ENCODE data around the gene GNB1L.

The GNB1L gene

GRCh38 chr22:19802001-19802893 lies 52.4 kb downstream of the GNB1L start:
- H3K9me3 ChIP-seq (ENCODE audit: insufficient read depth, low read length), result no peaks in the 10 kb centered on the region
- H2AFZ ChIP-seq (ENCODE audit: low read depth, low read length), result no peak overlapping the region
- no peaks in the 10 kb centered on the region for H3K4me1 ChIP-seq (ENCODE audit: low read length)
- no peaks in the 10 kb centered on the region for H4K20me1 ChIP-seq (ENCODE audit: insufficient read depth, low read length)
- no peaks in the 10 kb centered on the region for H3K27me3 ChIP-seq (ENCODE audit: low read depth, low read length)
- no peaks in the 10 kb centered on the region for H3K36me3 ChIP-seq (replicated peaks; ENCODE audit: low read depth, low read length)
- no peak overlapping the region for H3K4me3 ChIP-seq (ENCODE audit: low read length)
- no peak overlapping the region for H3K4me2 ChIP-seq (ENCODE audit: low read length)
- TF ChIP-seq, protein P1, sequence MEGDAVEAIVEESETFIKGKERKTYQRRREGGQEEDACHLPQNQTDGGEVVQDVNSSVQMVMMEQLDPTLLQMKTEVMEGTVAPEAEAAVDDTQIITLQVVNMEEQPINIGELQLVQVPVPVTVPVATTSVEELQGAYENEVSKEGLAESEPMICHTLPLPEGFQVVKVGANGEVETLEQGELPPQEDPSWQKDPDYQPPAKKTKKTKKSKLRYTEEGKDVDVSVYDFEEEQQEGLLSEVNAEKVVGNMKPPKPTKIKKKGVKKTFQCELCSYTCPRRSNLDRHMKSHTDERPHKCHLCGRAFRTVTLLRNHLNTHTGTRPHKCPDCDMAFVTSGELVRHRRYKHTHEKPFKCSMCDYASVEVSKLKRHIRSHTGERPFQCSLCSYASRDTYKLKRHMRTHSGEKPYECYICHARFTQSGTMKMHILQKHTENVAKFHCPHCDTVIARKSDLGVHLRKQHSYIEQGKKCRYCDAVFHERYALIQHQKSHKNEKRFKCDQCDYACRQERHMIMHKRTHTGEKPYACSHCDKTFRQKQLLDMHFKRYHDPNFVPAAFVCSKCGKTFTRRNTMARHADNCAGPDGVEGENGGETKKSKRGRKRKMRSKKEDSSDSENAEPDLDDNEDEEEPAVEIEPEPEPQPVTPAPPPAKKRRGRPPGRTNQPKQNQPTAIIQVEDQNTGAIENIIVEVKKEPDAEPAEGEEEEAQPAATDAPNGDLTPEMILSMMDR (IDR thresholded peaks at IDR 0.05; ENCODE audit: low read depth, low read length), result no peak
- TF ChIP-seq EZH2phosphoT487 (IDR thresholded peaks at IDR 0.05; ENCODE audit: low read depth), result no peak
- no peaks in the 10 kb centered on the region for H3K79me2 ChIP-seq (ENCODE audit: low read length)
- no peak overlapping the region for H3K27ac ChIP-seq (ENCODE audit: low read length)
- H3K9ac ChIP-seq (ENCODE audit: low read length), result no peak overlapping the region

DNA sequence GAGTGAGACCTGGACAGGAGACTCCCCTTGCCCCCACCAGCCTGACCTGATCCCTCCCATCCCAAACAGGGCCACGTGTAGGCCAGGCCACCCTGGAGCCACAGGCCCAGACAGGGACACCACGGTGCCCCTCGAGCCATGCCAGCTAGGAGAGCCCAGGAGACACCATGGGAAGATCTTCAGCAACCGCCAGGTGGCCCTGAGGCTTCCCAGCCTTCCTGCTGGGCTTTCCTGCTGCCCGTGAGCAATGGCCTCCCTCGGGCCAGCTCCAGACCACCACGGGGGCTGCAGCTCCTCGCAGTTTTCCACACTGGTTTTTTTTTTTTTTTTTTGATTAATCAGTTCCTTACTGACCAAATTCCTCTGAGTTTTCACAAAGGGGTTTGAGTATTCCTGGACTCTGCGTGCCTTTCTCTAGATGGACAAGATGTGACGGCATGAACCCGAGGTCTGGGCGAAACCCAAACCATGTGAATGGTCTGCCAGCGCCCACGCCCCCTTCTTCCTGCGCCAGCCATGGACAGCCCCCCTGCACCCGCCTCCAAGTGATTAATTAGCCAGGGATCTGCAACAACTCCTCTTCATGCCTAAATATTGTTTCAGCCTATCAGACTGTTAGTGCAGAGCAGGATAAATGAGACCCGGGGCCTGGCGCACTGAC lies 53.2 kb downstream of the GNB1L start:
- Histone ChIP-seq H3K79me2 (ENCODE audit: low read length) (no peaks in the 10 kb centered on the region), H3K4me2 (ENCODE audit: low read length) (no peak overlapping the region), H3K4me1 (ENCODE audit: low read length) (no peaks in the 10 kb centered on the region), H3K9me3 (ENCODE audit: insufficient read depth, low read length) (no peaks in the 10 kb centered on the region), H2AFZ (ENCODE audit: low read depth, low read length) (no peak overlapping the region), H4K20me1 (ENCODE audit: insufficient read depth, low read length) (no peaks in the 10 kb centered on the region), H3K9ac (ENCODE audit: low read length) (no peak overlapping the region), H3K4me3 (ENCODE audit: low read length) (no peak overlapping the region), H3K27me3 (ENCODE audit: low read depth, low read length) (no peaks in the 10 kb centered on the region), H3K27ac (ENCODE audit: low read length) (no peak overlapping the region), H3K36me3 (replicated peaks; ENCODE audit: low read depth, low read length) (no peaks in the 10 kb centered on the region)
- TF ChIP-seq, protein P1 (IDR thresholded peaks at IDR 0.05; ENCODE audit: low read depth, low read length), result no peak
- TF ChIP-seq EZH2phosphoT487 (IDR thresholded peaks at IDR 0.05; ENCODE audit: low read depth), result no peak

GRCh38 chr22:19800761-19801244 lies 53.9 kb downstream of the GNB1L start:
- Histone ChIP-seq H2AFZ (ENCODE audit: low read depth, low read length) (no peak overlapping the region), H3K4me2 (ENCODE audit: low read length) (no peak overlapping the region), H4K20me1 (ENCODE audit: insufficient read depth, low read length) (no peaks in the 10 kb centered on the region), H3K36me3 (replicated peaks; ENCODE audit: low read depth, low read length) (no peaks in the 10 kb centered on the region), H3K79me2 (ENCODE audit: low read length) (no peaks in the 10 kb centered on the region), H3K27ac (ENCODE audit: low read length) (no peak overlapping the region), H3K27me3 (ENCODE audit: low read depth, low read length) (no peaks in the 10 kb centered on the region), H3K4me3 (ENCODE audit: low read length) (no peak overlapping the region), H3K4me1 (ENCODE audit: low read length) (no peaks in the 10 kb centered on the region), H3K9me3 (ENCODE audit: insufficient read depth, low read length) (no peaks in the 10 kb centered on the region), H3K9ac (ENCODE audit: low read length) (no peak overlapping the region)
- TF ChIP-seq, protein P1 (IDR thresholded peaks at IDR 0.05; ENCODE audit: low read depth, low read length), result peak; percentile 19; the same call in 1 of the 2 replicates
- TF ChIP-seq EZH2phosphoT487 (IDR thresholded peaks at IDR 0.05; ENCODE audit: low read depth), result no peak

DNA sequence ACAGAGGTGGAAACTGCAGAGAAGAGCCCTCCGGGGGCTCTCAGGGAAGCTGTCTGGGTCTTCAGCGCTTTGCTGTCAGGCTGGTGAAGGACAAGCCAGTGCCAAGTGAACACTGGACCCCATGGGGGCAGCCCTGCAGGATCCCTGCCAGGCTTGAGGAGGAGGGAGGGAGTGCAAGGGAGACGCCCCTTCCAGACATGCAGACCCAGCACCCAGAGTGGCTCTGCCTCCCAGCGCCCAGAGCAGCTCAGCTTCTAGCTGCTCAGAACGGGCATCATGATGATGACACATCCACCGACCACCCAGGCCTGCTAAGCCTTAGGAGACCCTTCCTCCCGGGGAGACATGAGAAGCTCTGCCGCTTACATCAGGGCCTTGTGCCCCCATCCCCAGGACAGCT lies 54.4 kb downstream of the GNB1L start:
- Histone ChIP-seq H2AFZ (ENCODE audit: low read depth, low read length) (no peak overlapping the region), H3K4me1 (ENCODE audit: low read length) (no peaks in the 10 kb centered on the region)
- TF ChIP-seq EZH2phosphoT487 (IDR thresholded peaks at IDR 0.05; ENCODE audit: low read depth), result no peak
- TF ChIP-seq, protein P1 (IDR thresholded peaks at IDR 0.05; ENCODE audit: low read depth, low read length), result no peak

More for the DNA sequence above, 54.4 kb downstream of the GNB1L start:
- Histone ChIP-seq H3K9me3 (ENCODE audit: insufficient read depth, low read length) (no peaks in the 10 kb centered on the region), H3K36me3 (replicated peaks; ENCODE audit: low read depth, low read length) (no peaks in the 10 kb centered on the region), H4K20me1 (ENCODE audit: insufficient read depth, low read length) (no peaks in the 10 kb centered on the region), H3K27me3 (ENCODE audit: low read depth, low read length) (no peaks in the 10 kb centered on the region), H3K79me2 (ENCODE audit: low read length) (no peaks in the 10 kb centered on the region), H3K4me2 (ENCODE audit: low read length) (no peak overlapping the region), H3K4me3 (ENCODE audit: low read length) (no peak overlapping the region), H3K9ac (ENCODE audit: low read length) (no peak overlapping the region), H3K27ac (ENCODE audit: low read length) (no peak overlapping the region)
